HG02610 (cell line): ENCODE measurements around the gene GRAMD1B.
"Not testable (repeated sequence)": the region's sequence is repeated elsewhere in the genome, so short reads cannot be mapped to it uniquely, and the experiment has no call there.

Experiments
- ATAC-seq: cut with Tn5 transposase; IDR thresholded peaks from one replicate; pipeline ENCODE4 v1.9.1; 2021; ENCODE audit warnings: mild to moderate bottlenecking, moderate library complexity; ENCODE audit not compliant: unreplicated experiment

Gene GRAMD1B

DNA sequence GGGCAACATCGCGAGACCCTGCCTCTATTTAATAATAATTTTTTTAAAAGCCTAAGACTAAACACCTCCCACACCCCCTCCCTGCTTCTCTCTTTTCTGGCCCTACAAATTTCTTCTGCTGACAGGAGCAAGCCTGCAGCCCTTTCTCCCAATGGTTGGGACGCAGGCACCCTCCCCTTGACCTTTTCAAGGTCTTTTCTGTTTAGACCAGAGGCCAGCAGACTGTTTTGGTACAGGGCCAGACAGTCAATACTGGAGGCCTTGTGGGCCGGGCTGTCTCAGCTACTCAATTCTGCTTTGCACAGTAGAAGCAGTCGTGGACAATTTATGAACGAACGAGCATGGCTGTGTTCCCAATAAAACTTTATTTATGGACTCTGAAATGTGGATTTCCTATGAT is 132.1 kb downstream of the GRAMD1B start:
- ATAC-seq = no peak

DNA sequence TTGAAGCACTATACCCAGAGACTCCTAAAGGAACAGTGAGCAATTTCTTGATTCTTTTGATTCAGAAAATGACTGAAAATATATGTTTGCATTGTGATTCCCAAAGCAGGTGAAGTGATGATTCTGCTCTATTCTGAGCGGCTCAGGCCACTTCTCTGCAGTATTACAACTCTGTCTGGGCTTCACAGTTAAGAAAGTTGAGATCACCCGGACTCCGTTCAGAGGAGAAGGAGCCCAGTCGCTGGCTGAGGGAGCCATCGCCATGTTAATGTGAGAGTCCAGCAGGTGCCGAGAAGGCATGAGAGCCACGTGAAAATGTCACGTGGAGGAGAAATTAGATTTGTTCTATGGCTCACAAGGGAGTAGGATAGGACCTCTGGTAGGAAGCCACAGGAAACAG is 132.8 kb downstream of the GRAMD1B start:
- ATAC-seq = no peak

- ATAC-seq = no peak
Observed at GRCh38 chr11:123564221-123564620, 134.2 kb downstream of the GRAMD1B start.

- ATAC-seq = no peak
Observed at GRCh38 chr11:123566852-123567251, 136.8 kb downstream of the GRAMD1B start.

DNA sequence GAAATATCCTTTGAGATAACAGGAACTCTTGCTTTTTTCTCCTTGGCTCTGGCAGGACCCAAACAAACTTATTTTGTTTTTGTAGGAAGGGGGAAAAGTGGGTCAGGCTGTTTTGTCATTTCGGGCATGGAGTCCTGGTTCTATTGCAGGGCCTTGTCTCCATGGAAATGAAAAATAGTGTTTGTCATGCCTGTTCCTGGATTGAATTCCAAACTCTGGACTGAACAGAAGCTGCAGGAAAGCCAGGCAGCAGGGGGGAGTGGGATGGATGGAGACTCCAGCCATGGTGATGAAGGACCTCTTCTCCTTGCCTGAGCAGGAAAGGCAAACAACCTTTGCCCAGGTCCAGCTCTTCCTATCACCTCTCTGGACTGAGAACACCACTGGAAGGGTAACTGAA is 137.4 kb downstream of the GRAMD1B start:
- ATAC-seq = no peak

GRCh38 chr11:123568367-123568870 is 138.3 kb downstream of the GRAMD1B start:
- ATAC-seq = no peak

DNA sequence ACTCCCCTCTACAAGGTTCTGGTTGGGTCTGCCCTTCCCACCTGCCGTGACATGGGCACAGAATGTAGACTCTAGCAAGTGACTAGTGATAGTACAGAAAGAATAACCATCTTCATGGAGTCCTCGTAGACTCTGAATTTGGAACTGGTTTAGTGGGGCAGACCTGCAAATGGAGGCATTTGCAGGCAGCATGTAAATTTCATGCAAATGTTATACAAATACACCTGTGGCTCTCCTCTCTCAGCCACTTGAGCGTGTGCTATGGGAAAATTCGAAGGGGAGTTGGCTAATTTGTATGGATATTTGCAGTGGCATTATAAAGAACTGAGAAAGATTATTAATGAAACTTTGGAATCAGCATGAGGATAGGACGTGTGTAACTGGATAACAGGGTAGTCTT is 139.3 kb downstream of the GRAMD1B start:
- no peak for ATAC-seq

GRCh38 chr11:123570939-123571580 is 141.0 kb downstream of the GRAMD1B start:
- ATAC-seq = no peak

GRCh38 chr11:123572791-123573190 is 142.7 kb downstream of the GRAMD1B start:
- ATAC-seq = not testable (repeated sequence)

- ATAC-seq = no peak
Observed at GRCh38 chr11:123573286-123573685, 143.2 kb downstream of the GRAMD1B start.

- ATAC-seq = no peak
Observed at GRCh38 chr11:123575441-123575840, 145.4 kb downstream of the GRAMD1B start.

- ATAC-seq = no peak
Observed at GRCh38 chr11:123576082-123576481, 146.0 kb downstream of the GRAMD1B start.

DNA sequence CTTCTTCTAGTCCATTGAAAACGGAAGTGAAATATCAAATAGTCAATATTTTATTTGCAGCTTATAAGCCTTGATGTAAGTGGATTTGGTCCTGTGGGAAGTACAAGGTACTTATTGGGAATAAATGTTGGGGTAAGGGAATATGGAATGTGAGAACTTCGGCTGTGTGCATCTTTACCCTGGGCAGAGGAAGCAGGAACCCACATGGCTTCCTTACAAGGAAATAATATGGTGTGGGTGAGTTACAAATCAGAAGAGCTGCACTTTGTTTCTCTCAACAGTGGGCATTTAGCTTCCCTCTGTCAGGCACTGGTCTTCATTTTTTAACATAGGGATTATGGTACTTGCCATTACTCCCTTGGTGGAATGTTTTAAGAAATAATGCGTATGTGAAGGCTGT is 146.4 kb downstream of the GRAMD1B start:
- no peak for ATAC-seq

DNA sequence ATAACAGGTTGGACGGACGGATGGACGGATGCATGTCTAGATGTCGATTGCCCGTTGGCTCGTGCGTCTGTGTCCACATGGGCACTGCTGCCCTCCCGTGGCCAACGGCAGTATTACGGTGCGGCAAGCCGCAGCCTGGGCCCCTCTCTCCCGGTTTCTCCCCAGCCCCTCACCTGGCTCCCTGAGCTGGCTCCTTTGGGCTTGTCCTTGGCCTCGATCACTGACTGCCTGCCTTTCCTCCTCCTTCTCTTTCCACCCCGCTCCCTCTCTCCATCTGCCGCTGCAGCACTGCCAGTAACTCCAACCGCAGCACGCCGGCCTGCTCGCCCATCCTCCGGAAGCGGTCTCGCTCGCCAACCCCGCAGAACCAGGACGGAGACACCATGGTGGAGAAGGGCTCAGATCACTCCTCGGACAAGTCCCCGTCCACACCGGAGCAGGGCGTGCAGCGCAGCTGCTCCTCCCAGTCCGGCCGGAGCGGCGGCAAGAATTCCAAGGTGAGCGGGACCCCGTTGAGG is 147.1 kb downstream of the GRAMD1B start:
- peak; percentile 49 for ATAC-seq

DNA sequence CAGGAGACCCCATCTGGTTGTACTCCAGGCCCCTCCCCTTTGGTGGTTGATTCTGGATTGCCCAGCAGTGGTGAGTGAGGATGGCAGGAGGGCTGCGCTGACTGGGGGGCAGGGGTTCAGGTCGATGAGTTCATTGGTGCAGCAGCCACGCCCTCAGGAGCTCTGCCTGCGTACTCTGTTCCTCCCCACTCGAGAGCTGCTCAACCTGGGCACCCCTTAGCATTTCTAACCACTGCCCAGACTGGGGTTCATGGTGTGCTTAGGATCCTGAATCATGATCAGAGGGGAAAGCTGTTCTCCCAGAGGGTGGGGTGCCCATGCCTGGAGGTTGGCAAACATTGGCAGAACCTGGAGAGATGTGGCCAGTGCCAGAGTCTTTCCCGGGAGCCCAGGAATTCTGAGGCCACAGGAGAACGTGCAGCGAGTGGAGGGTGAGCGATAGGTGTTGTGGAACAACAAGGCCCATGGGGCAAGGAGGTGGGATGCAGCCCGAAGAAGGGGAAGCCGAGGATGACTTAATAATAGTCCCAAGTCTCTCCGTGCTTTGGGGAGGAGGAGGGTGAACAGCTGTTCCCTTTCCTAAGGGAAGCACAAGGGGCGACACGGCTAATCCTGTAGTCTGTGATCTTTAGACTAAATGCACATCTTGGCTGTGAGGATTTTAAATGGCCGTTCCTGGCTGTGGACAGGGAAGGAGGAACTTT is 148.9 kb downstream of the GRAMD1B start:
- ATAC-seq = no peak

- no peak for ATAC-seq
Observed at GRCh38 chr11:123579482-123579812, 149.4 kb downstream of the GRAMD1B start.

- no peak for ATAC-seq
Observed at GRCh38 chr11:123580137-123580536, 150.1 kb downstream of the GRAMD1B start.

DNA sequence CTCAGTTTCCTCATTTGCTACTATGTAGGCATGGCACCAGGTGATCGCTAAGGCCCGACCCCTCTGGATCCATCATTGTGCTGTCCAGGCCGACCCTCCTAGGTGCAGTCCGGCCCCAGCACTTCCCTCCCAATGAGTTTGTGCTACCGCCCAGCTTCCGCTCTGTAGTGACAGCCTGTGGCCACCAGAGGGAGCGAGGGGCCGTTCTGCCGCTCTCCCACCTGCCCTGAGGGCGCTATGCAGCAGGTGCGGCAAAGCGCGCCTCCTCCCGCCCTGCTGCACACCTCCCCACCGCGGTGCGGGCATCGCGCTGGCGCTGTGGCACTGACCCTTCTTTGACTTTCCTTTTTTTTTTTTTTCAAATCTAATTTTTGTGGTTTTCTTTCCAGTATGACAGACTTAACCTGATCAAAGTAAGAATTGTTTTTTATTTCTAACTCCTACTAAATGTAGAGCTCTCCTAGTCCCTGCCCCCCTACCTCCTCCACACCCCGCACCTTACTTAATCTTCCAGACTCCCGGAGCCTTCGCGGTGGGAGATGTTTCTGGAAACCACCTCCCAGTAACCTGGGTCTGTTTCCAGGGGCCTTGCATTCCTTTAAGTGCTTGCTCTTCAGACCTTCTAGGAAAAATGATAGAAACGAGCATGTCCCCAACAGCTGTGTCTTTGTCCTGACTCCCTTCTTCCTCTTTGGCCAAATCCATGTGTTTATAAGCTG is 150.6 kb downstream of the GRAMD1B start:
- ATAC-seq = peak; percentile 84

- ATAC-seq = no peak
Observed at GRCh38 chr11:123581651-123582399, 151.8 kb downstream of the GRAMD1B start.

- no peak for ATAC-seq
Observed at GRCh38 chr11:123582992-123583504, 153.0 kb downstream of the GRAMD1B start.

DNA sequence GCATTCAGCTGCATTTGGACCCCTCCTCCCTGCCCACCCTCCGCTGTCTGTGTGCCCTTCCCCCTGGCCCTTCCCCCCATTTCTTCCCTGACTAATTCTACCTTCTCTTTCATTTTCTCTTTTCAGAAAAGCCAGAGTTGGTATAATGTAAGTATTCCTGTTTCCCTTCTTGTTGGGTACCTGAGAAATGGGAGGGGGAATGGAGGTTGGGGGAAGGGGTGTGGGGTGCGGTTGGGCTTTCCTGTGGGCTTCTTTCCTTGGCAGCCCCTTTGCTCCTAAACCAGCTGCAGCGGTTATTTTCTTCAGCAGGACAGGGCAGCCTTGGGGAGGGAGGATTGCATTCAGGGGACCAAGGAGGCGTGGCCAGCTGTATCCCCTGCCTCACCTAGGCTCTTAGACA is 154.1 kb downstream of the GRAMD1B start:
- ATAC-seq = no peak
